Stimulated activated CD8-positive, alpha-beta memory T cell treated with anti-CD3 and anti-CD28 coated beads, Interleukin-15, amount 100 ng/mL, for 4 hours (primary cell): ENCODE measurements around the gene SIRPB2.
"Not testable (repeated sequence)": the region's sequence is repeated elsewhere in the genome, so short reads cannot be mapped to it uniquely, and the experiment has no call there.

Experiments used
- DNase-seq, 2 donors: peaks; one replicate each; pipeline ENCODE4 v3.0.0-alpha.2; 2020; ENCODE audit warnings: low read depth in 2 of 2

SIRPB2 gene

GRCh38 chr20:1499528-1500420, 8.6 kb upstream of the SIRPB2 start:
- no peak for DNase-seq

GRCh38 chr20:1497371-1497770, 6.2 kb upstream of the SIRPB2 start:
- not testable (repeated sequence) for DNase-seq

- no peak for DNase-seq
These were observed 5.7 kb upstream of the SIRPB2 start for GRCh38 chr20:1496930-1497329.

GRCh38 chr20:1494436-1494835, 3.2 kb upstream of the SIRPB2 start:
- no peak for DNase-seq

- DNase-seq = no peak
These were observed 2.3 kb upstream of the SIRPB2 start for GRCh38 chr20:1493536-1493935.

- DNase-seq = no peak
These were observed 831 bp upstream of the SIRPB2 start for GRCh38 chr20:1491860-1492642.

- no peak for DNase-seq
These were observed 501 bp downstream of the SIRPB2 start for GRCh38 chr20:1490643-1491195.

GRCh38 chr20:1489764-1490436, 1.3 kb downstream of the SIRPB2 start:
- no peak for DNase-seq

GRCh38 chr20:1489325-1489724, 1.9 kb downstream of the SIRPB2 start:
- DNase-seq = no peak

- DNase-seq = no peak
These were observed 4.7 kb downstream of the SIRPB2 start for GRCh38 chr20:1486566-1486965.

GRCh38 chr20:1484438-1485116, 6.6 kb downstream of the SIRPB2 start:
- DNase-seq = no peak

GRCh38 chr20:1479831-1480595, 11.2 kb downstream of the SIRPB2 start:
- no peak for DNase-seq

- DNase-seq = no peak
These were observed 12.7 kb downstream of the SIRPB2 start for GRCh38 chr20:1478566-1478965.

- DNase-seq = no peak
These were observed 13.2 kb downstream of the SIRPB2 start for GRCh38 chr20:1477896-1478490.

- no peak for DNase-seq
These were observed 16.2 kb downstream of the SIRPB2 start for GRCh38 chr20:1474817-1475603.

- no peak for DNase-seq
These were observed 16.9 kb downstream of the SIRPB2 start for GRCh38 chr20:1474325-1474724.

GRCh38 chr20:1473246-1474220, 17.7 kb downstream of the SIRPB2 start:
- DNase-seq = no peak

- no peak for DNase-seq
These were observed 18.5 kb downstream of the SIRPB2 start for GRCh38 chr20:1472556-1473245.
